IMR-90 (cell line): ENCODE measurements around the gene CDK15. TPM values are rescaled to one million over a fixed set of nuclear protein-coding genes. Genes with fewer than 3 reads are reported as not detected.
A peak's percentile ranks its signal among the peaks of the same experiment; 100 is the strongest.

Source experiments
- ATAC-seq: fragments of 200-7000 bp; cut with Tn5 transposase; 2 replicates; pipeline ENCODE4 v1.9.1; 2020; ENCODE audit warnings: low read depth, mild to moderate bottlenecking, moderate library complexity
- BruUV-seq: library from RNA; stranded (reverse); fragments of 400-500 nt; replicated peaks from 2 replicates; lab custom pipeline; 2021; lab: Mats Ljungman, UMichigan
- CTCF ChIA-PET: fragments of 300-600 bp; formaldehyde crosslinking; extraction: SDS; loops from one replicate; lab custom pipeline; 2021; ENCODE audit warnings: antibody characterized with exemption; lab: Yijun Ruan, JAX
- POLR2A ChIA-PET: fragments of 300-600 bp; sonication (Branson Sonifier 250); formaldehyde crosslinking; loops from one replicate; lab custom pipeline; 2022; ENCODE audit warnings: antibody characterized with exemption; ENCODE audit not compliant: unreplicated experiment; lab: Charles Lee
- DNase-seq: peaks from one replicate; pipeline ENCODE4 v3.0.0; 2013
- H2AFZ ChIP-seq: replicated peaks from 2 replicates; pipeline ENCODE3; 2013; ENCODE audit warnings: low read length, mild to moderate bottlenecking; ENCODE audit not compliant: poor library complexity
- H2AK5ac ChIP-seq: 2 replicates; pipeline ENCODE4 v1.6.1; 2013; ENCODE audit warnings: low read depth, low read length, inconsistent platforms
- H2AK9ac ChIP-seq: replicated peaks from 2 replicates; pipeline ENCODE3; 2013; ENCODE audit warnings: mild to moderate bottlenecking, low read depth, low read length, moderate library complexity; ENCODE audit not compliant: poor library complexity
- H2BK120ac ChIP-seq: 2 replicates; pipeline ENCODE4 v1.6.1; 2013; ENCODE audit warnings: low read depth, low read length, inconsistent platforms
- H2BK15ac ChIP-seq: 3 replicates; pipeline ENCODE4 v1.6.1; 2013; ENCODE audit warnings: low read depth, low read length, inconsistent platforms
- H2BK20ac ChIP-seq: 2 replicates; pipeline ENCODE4 v1.6.1; 2013; ENCODE audit warnings: low read depth, mild to moderate bottlenecking, inconsistent platforms, low read length, moderate library complexity
- H2BK5ac ChIP-seq: 2 replicates; pipeline ENCODE4 v1.6.1; 2013; ENCODE audit warnings: mild to moderate bottlenecking, low read depth, low read length, inconsistent platforms; ENCODE audit not compliant: poor library complexity, severe bottlenecking
- H3K14ac ChIP-seq: replicated peaks from 2 replicates; pipeline ENCODE4 v1.6.1; 2013; ENCODE audit warnings: low read depth, low read length, inconsistent platforms
- H3K18ac ChIP-seq: 2 replicates; pipeline ENCODE4 v1.6.1; 2013; ENCODE audit warnings: low read depth, low read length, control low read depth
- H3K23ac ChIP-seq: 2 replicates; pipeline ENCODE4 v1.6.1; 2013; ENCODE audit warnings: low read depth, low read length, inconsistent platforms
- H3K27ac ChIP-seq: 2 replicates; pipeline ENCODE4 v1.5.1; 2013; ENCODE audit warnings: mild to moderate bottlenecking, control low read depth, low read length; ENCODE audit not compliant: insufficient read depth
- H3K27me3 ChIP-seq: 2 replicates; pipeline ENCODE4 v1.6.1; 2013; ENCODE audit warnings: low read length; ENCODE audit not compliant: control insufficient read depth, insufficient read depth
- H3K36me3 ChIP-seq: 2 replicates; pipeline ENCODE4 v1.6.1; 2013; ENCODE audit warnings: low read length, mixed read lengths; ENCODE audit not compliant: control insufficient read depth, insufficient read depth
- H3K4ac ChIP-seq: 2 replicates; pipeline ENCODE4 v1.6.1; 2013; ENCODE audit warnings: low read depth, low read length, inconsistent platforms
- H3K4me1 ChIP-seq: 2 replicates; pipeline ENCODE4 v1.6.1; 2013; ENCODE audit warnings: low read length, mixed read lengths; ENCODE audit not compliant: control insufficient read depth, insufficient read depth
- H3K4me2 ChIP-seq: 2 replicates; pipeline ENCODE4 v1.6.1; 2013; ENCODE audit warnings: low read depth, mild to moderate bottlenecking, control low read depth, low read length, moderate library complexity
- H3K4me3 ChIP-seq: 2 replicates; pipeline ENCODE4 v1.5.1; 2013; ENCODE audit warnings: low read depth, mild to moderate bottlenecking, control low read depth, low read length, moderate library complexity; ENCODE audit not compliant: insufficient read depth
- H3K56ac ChIP-seq: 2 replicates; pipeline ENCODE4 v1.6.1; 2013; ENCODE audit warnings: low read length, inconsistent platforms; ENCODE audit not compliant: insufficient read depth; ENCODE audit errors: extremely low read depth
- H3K79me1 ChIP-seq, 2 experiments: 2 replicates each; pipeline ENCODE4 v1.6.1; 2013; ENCODE audit warnings: low read length in 2 of 2, inconsistent platforms in 1 of 2, low read depth in 1 of 2
- H3K9ac ChIP-seq: 2 replicates; pipeline ENCODE4 v1.6.1; 2013; ENCODE audit warnings: low read depth, low read length, control low read depth
- H3K9me1 ChIP-seq: 2 replicates; pipeline ENCODE4 v1.6.1; 2013; ENCODE audit warnings: low read length, inconsistent platforms; ENCODE audit not compliant: insufficient read depth
- H3K9me3 ChIP-seq: 2 replicates; pipeline ENCODE4 v1.6.1; 2013; ENCODE audit warnings: low read length; ENCODE audit not compliant: control insufficient read depth, insufficient read depth
- H4K20me1 ChIP-seq: 2 replicates; pipeline ENCODE4 v1.6.1; 2013; ENCODE audit warnings: low read length, inconsistent platforms; ENCODE audit not compliant: insufficient read depth
- H4K5ac ChIP-seq: 2 replicates; pipeline ENCODE4 v1.6.1; 2013; ENCODE audit warnings: mild to moderate bottlenecking, low read depth, low read length, control low read depth
- H4K8ac ChIP-seq, 2 experiments: 2 replicates each; pipeline ENCODE4 v1.6.1; 2013; ENCODE audit warnings: low read depth in 2 of 2, low read length in 2 of 2, control low read depth in 1 of 2, inconsistent platforms in 1 of 2
- H4K91ac ChIP-seq: 2 replicates; pipeline ENCODE4 v1.6.1; 2013; ENCODE audit warnings: low read depth, low read length, inconsistent platforms; ENCODE audit not compliant: insufficient read depth
- BHLHE40 ChIP-seq: fragments of 150-350 bp; IDR thresholded peaks from 2 replicates; pipeline ENCODE4 v1.6.1; 2016; ENCODE audit warnings: mild to moderate bottlenecking, low read depth, low read length
- CEBPB ChIP-seq: IDR thresholded peaks from 2 replicates; pipeline ENCODE4 v1.6.1; 2012; ENCODE audit warnings: low read depth, low read length, improper control_type of control experiment
- CHD1 ChIP-seq: IDR thresholded peaks from 2 replicates; pipeline ENCODE4 v1.6.1; 2012; ENCODE audit warnings: low read depth, low read length, improper control_type of control experiment
- MXI1 ChIP-seq: IDR thresholded peaks from 2 replicates; pipeline ENCODE4 v1.6.1; 2012; ENCODE audit warnings: low read depth, mild to moderate bottlenecking, low read length, moderate library complexity, borderline replicate concordance
- WGBS, 2 experiments: methylation state at CpG; one replicate each; pipeline versions ENCODE4 v1.1.5 to v1.1.7; 2013; ENCODE audit warnings: missing lambda C conversion rate in 2 of 2; ENCODE audit not compliant: insufficient read length in 1 of 2; ENCODE audit errors: extremely low coverage in 2 of 2; 5-methylcytosine and 5-hydroxymethylcytosine counted together
- dilution Hi-C: fragments of 300-500 bp; cut with HindIII; formaldehyde crosslinking; loops from one replicate; pipeline ENCODE4 v1.14.3; 2018; ENCODE audit warnings: low sequenced_read_pairs; ENCODE audit not compliant: unreplicated experiment
- in situ Hi-C: fragments of 300-500 bp; cut with MboI; formaldehyde crosslinking; loops from 3 replicates; pipeline ENCODE4 v1.14.3; 2019; ENCODE audit warnings: low sequenced_read_pairs, inconsistent platforms, mixed read lengths
- intact Hi-C: fragments of 100-400 bp; cut with micrococcal nuclease; formaldehyde crosslinking; loops from 2 replicates; pipeline ENCODE4 v1.10.0; 2022
- polyA plus RNA-seq, 3 experiments: library from polyadenylated mRNA; depleted of rRNA; stranded (reverse); fragments of >200 nt; gene quantifications; 2 replicates each; pipeline ENCODE4 v1.2.3, GENCODE V29; 2012; ENCODE audit warnings: low replicate concordance in 1 of 3
- total RNA-seq: library from RNA; depleted of rRNA; stranded (reverse); fragments of >200 nt; gene quantifications from 2 replicates; pipeline ENCODE4 v1.2.3, GENCODE V29; 2012

Gene CDK15
- total and polyA plus RNA-seq, 2 of the 4 experiments (the other 2 are of a cell fraction): 16.1 to 33.0 TPM

- 12% methylated on average over 9 of the region's 14 CpGs; no CpG with 5 or more reads in 1 of the 2 experiments for WGBS, 2 experiments
- peak overlapping the region; percentile 83; the same call in 1 of the 2 replicates for H2AK5ac ChIP-seq
- H3K14ac ChIP-seq: peak overlapping the region; percentile 90
- peaks cover 13% of the 10 kb centered on the region for H3K9me1 ChIP-seq
- peak overlapping the region; percentile 92 for H2BK20ac ChIP-seq
- H3K9me3 ChIP-seq: no peaks in the 10 kb centered on the region
- peak; percentile 70 for DNase-seq
- ChIA-PET POLR2A (no interaction called here), CTCF (no interaction called here)
- TF ChIP-seq CEBPB: no peak
- no peak for TF ChIP-seq CHD1
- TF ChIP-seq BHLHE40: peak; percentile 20; the same call in 1 of the 2 replicates
- TF ChIP-seq MXI1: no peak
- peak overlapping the region; percentile 91 for H3K4ac ChIP-seq
- H3K23ac ChIP-seq: peak overlapping the region; percentile 90
- no peaks in the 10 kb centered on the region for H3K36me3 ChIP-seq
- no TSS peak for BruUV-seq
- H3K79me1 ChIP-seq: peaks cover 0 to 36% of the 10 kb centered on the region in 2 experiments; a peak in 2 of 4 replicates
- no peak overlapping the region for H2AK9ac ChIP-seq
- peak overlapping the region; percentile 51 for H3K9ac ChIP-seq
- H2BK120ac ChIP-seq: peak overlapping the region; percentile 89
- no peaks in the 10 kb centered on the region for H3K27me3 ChIP-seq
- H3K56ac ChIP-seq: peak overlapping the region; percentile 51; the same call in 1 of the 2 replicates
- H3K18ac ChIP-seq: peak overlapping the region; percentile 79
- no peak overlapping the region for H3K4me3 ChIP-seq
- H2BK15ac ChIP-seq: peak overlapping the region; percentile 86; the same call in 2 of the 3 replicates
- peak; percentile 28 for ATAC-seq
- H2AFZ ChIP-seq: peak overlapping the region; percentile 67
- peak overlapping the region; percentile 65 for H2BK5ac ChIP-seq
- peak overlapping the region; percentile 74 for H3K4me2 ChIP-seq
- intact Hi-C loops: no loop called here
- peak overlapping the region; percentile 60 for H3K27ac ChIP-seq
- in situ Hi-C loops: no loop called here
- H4K5ac ChIP-seq: peak overlapping the region; percentile 77
- dilution Hi-C loops: no loop called here
- peaks cover 26% of the 10 kb centered on the region for H3K4me1 ChIP-seq
- H4K91ac ChIP-seq: peak overlapping the region; percentile 88
- no peaks in the 10 kb centered on the region for H4K20me1 ChIP-seq
- peak overlapping the region; percentile 81 to 88 for H4K8ac ChIP-seq
Measured at GRCh38 chr2:201882353-201883090, 76.2 kb downstream of the CDK15 start.
